ENCODE data around the gene EPB41.

DNA sequence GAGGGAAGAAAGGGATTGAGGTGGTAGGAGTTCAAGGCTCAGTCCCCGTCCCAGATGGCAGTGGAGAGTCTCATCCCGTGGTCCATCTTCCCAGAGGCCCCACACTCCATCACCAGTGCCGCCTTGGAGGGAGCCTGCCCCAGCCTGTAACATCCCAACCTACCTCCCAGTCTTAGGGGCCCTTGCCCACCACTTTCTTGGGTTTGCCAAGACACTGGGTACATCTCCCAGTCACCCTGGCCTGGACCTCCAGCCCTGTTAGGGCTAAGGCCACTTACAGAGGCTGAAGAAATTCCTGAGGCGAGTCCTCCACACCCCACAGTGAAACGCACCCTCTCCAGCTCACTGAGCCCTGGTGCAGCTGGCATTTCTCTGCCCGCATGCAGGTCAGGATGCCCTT is 206.0 kb downstream of the EPB41 start:
- no peak for TF ChIP-seq TAF1 (IDR thresholded peaks at IDR 0.05; ENCODE audit: borderline replicate concordance, insufficient read depth, low read length)
- no peak for TF ChIP-seq SIN3A (IDR thresholded peaks at IDR 0.05; ENCODE audit: borderline replicate concordance, insufficient read depth, low read length)
